GM12872 (cell line): Measurements from ENCODE around the gene CELF2.

Experiments used
- CTCF ChIP-seq: IDR thresholded peaks from 3 replicates; pipeline ENCODE4 v1.5.1; 2011; ENCODE audit warnings: low read depth, mild to moderate bottlenecking, low read length, moderate library complexity; ENCODE audit not compliant: insufficient read depth

CELF2 gene

GRCh38 chr10:11245981-11246590 lies 228.4 kb downstream of the CELF2 start:
- TF ChIP-seq CTCF: no peak

GRCh38 chr10:11246752-11247467 lies 229.2 kb downstream of the CELF2 start:
- TF ChIP-seq CTCF: no peak

GRCh38 chr10:11249152-11249807 lies 231.6 kb downstream of the CELF2 start:
- no peak for TF ChIP-seq CTCF

- no peak for TF ChIP-seq CTCF
Observed at GRCh38 chr10:11249808-11250195, 232.1 kb downstream of the CELF2 start.

DNA sequence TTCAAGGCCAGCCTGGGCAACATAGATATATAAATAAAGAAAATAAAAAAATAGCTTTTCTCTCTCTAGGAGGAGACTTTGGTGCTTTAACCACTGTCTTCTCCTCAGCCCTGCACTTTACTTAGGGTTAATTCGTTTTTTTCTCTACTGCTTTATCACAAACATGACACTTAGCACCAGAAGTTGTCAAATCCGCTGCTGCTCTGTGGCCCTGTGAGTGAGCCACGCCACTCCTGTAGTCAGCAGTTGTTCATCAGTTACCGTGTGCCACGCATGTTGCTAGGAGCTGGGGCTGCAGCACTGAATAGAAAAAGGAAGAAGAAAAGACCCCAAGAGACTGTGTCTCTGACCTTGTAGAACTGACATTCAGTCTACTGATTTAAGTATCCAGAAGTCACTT lies 232.6 kb downstream of the CELF2 start:
- TF ChIP-seq CTCF: no peak

GRCh38 chr10:11252887-11253286 lies 235.2 kb downstream of the CELF2 start:
- no peak for TF ChIP-seq CTCF

DNA sequence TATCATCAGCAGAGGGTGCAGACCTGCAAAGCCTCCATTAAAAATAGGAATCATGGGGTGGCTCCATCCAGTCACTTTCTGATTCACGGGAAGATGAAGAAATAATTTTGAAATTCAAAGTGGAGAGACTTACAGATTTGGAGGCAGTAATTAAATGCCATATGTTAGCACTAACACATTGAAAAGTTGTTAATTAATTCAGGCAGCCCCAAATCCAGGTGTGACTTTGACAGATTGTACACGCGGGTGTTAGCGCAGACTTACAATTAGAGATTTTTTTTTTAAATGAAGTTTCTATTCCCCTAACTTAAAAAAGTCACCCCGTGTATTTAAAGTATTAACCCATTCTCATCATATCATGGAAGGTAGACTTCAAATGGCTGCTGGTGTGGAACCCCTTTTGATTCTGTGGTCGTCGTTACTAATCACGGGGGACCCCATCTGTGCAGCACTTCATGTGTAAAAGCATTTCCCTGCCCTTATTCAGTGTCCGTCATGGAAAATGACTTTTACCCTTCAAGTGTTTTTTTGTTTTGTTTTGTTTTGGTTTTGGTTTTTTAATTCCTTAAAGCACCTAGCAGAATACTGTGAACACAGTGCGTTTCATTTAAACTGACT lies 235.8 kb downstream of the CELF2 start:
- TF ChIP-seq CTCF: no peak
